Suprapubic skin (tissue), 4 donors: ENCODE results near the gene WSB1.

ENCODE experiments used
- POLR2A ChIP-seq, 2 donors: fragments of 450-650 bp; IDR thresholded peaks; one replicate each; pipeline ENCODE4 v1.6.1; 2017; ENCODE audit warnings: antibody characterized with exemption in 2 of 2, mild to moderate bottlenecking in 2 of 2, moderate library complexity in 2 of 2
- POLR2AphosphoS5 ChIP-seq, 3 donors: sonication (generic); formaldehyde crosslinking; IDR thresholded peaks; one replicate each; pipeline ENCODE4 v1.6.1; 2017; ENCODE audit warnings: antibody characterized with exemption in 3 of 3
- TF ChIP-seq, protein P1 (sequence below), 2 donors: fragments of 200-600 bp in 1 of 2; fragments of 450-650 bp in 1 of 2; sonication (generic) in 1 of 2; IDR thresholded peaks; one replicate each; pipeline ENCODE4 v1.5.1; 2016 to 2019; ENCODE audit warnings: antibody characterized with exemption in 2 of 2, mild to moderate bottlenecking in 1 of 2, moderate library complexity in 1 of 2

DNA sequence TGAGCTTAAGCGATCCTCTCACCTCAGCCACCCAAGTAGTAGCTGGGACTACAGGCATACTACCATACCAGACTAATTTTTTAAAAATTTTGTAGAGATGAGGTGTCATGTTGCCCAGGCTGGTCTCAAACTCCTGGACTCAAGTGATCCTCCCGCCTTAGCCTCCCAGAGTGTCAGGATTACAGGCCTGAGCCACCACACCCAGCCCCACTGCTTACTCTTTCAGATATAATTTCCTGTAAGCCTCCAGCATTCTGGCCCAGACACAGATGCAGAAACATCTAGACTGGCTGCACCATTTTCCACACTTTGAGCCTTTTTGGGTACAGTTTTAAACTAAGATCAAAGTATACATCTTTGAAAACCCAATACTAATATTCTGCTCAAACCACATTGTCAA, 8.4 kb upstream of the WSB1 start:
- TF ChIP-seq, protein P1, sequence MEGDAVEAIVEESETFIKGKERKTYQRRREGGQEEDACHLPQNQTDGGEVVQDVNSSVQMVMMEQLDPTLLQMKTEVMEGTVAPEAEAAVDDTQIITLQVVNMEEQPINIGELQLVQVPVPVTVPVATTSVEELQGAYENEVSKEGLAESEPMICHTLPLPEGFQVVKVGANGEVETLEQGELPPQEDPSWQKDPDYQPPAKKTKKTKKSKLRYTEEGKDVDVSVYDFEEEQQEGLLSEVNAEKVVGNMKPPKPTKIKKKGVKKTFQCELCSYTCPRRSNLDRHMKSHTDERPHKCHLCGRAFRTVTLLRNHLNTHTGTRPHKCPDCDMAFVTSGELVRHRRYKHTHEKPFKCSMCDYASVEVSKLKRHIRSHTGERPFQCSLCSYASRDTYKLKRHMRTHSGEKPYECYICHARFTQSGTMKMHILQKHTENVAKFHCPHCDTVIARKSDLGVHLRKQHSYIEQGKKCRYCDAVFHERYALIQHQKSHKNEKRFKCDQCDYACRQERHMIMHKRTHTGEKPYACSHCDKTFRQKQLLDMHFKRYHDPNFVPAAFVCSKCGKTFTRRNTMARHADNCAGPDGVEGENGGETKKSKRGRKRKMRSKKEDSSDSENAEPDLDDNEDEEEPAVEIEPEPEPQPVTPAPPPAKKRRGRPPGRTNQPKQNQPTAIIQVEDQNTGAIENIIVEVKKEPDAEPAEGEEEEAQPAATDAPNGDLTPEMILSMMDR (IDR thresholded peaks at IDR 0.05), result no peak
- no peak for TF ChIP-seq POLR2AphosphoS5 (IDR thresholded peaks at IDR 0.05)
- TF ChIP-seq POLR2A (IDR thresholded peaks at IDR 0.05), result no peak
